Measurements from ENCODE around the gene MIOX. TPM values are rescaled to one million over a fixed set of nuclear protein-coding genes. Genes with fewer than 3 reads are reported as not detected.
A peak's percentile ranks its signal among the peaks of the same experiment; 100 is the strongest.

The MIOX gene
- total and polyA plus RNA-seq, 2 of the 13 experiments (the other 11 are each of a cell fraction or from before 2014, with no cell fraction given): 1.5 to 2.9 TPM

- TF ChIP-seq HMGA1 (CRISPR knock-in tag; conservative IDR thresholded peaks at IDR 0.05) (no peak), KLF6 (CRISPR knock-in tag; IDR thresholded peaks at IDR 0.05) (no peak), ZNF354B (CRISPR knock-in tag; IDR thresholded peaks at IDR 0.05) (peak; percentile 76; the same call in 1 of the 2 replicates), TCF7L2 (IDR thresholded peaks at IDR 0.05; ENCODE audit: low read depth, low read length) (no peak), SIX4 (CRISPR knock-in tag; IDR thresholded peaks at IDR 0.05) (no peak), ZHX2 (IDR thresholded peaks at IDR 0.05; ENCODE audit: low read depth) (no peak), ZHX2 (CRISPR knock-in tag; IDR thresholded peaks at IDR 0.05; ENCODE audit: borderline replicate concordance) (no peak), ZNF615 (CRISPR knock-in tag; IDR thresholded peaks at IDR 0.05; ENCODE audit: borderline replicate concordance) (no peak), CBX5 (CRISPR knock-in tag; IDR thresholded peaks at IDR 0.05; ENCODE audit: borderline replicate concordance) (peak; percentile 21; the same call in 1 of the 2 replicates), CENPBD1 (CRISPR knock-in tag; IDR thresholded peaks at IDR 0.05; ENCODE audit: borderline replicate concordance, low read depth) (no peak), SP5 (CRISPR knock-in tag; IDR thresholded peaks at IDR 0.05; ENCODE audit: borderline replicate concordance, low read depth) (peak; percentile 54; the same call in 1 of the 2 replicates), POLR2G (IDR thresholded peaks at IDR 0.05; ENCODE audit: low read depth, low read length) (peak; percentile 8; the same call in 1 of the 2 replicates), SAFB2 (CRISPR knock-in tag; IDR thresholded peaks at IDR 0.05; ENCODE audit: borderline replicate concordance, low read depth) (0 out of 2 replicates have a peak, but pooled peaks have one; percentile 29), ARID2 (CRISPR knock-in tag; IDR thresholded peaks at IDR 0.05; ENCODE audit: borderline replicate concordance) (0 out of 2 replicates have a peak, but pooled peaks have one; percentile 71)
- TF ChIP-seq, protein P1, sequence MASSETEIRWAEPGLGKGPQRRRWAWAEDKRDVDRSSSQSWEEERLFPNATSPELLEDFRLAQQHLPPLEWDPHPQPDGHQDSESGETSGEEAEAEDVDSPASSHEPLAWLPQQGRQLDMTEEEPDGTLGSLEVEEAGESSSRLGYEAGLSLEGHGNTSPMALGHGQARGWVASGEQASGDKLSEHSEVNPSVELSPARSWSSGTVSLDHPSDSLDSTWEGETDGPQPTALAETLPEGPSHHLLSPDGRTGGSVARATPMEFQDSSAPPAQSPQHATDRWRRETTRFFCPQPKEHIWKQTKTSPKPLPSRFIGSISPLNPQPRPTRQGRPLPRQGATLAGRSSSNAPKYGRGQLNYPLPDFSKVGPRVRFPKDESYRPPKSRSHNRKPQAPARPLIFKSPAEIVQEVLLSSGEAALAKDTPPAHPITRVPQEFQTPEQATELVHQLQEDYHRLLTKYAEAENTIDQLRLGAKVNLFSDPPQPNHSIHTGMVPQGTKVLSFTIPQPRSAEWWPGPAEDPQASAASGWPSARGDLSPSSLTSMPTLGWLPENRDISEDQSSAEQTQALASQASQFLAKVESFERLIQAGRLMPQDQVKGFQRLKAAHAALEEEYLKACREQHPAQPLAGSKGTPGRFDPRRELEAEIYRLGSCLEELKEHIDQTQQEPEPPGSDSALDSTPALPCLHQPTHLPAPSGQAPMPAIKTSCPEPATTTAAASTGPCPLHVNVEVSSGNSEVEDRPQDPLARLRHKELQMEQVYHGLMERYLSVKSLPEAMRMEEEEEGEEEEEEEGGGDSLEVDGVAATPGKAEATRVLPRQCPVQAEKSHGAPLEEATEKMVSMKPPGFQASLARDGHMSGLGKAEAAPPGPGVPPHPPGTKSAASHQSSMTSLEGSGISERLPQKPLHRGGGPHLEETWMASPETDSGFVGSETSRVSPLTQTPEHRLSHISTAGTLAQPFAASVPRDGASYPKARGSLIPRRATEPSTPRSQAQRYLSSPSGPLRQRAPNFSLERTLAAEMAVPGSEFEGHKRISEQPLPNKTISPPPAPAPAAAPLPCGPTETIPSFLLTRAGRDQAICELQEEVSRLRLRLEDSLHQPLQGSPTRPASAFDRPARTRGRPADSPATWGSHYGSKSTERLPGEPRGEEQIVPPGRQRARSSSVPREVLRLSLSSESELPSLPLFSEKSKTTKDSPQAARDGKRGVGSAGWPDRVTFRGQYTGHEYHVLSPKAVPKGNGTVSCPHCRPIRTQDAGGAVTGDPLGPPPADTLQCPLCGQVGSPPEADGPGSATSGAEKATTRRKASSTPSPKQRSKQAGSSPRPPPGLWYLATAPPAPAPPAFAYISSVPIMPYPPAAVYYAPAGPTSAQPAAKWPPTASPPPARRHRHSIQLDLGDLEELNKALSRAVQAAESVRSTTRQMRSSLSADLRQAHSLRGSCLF (CRISPR knock-in tag; IDR thresholded peaks at IDR 0.05; ENCODE audit: borderline replicate concordance): no peak
- TF ChIP-seq, protein P2, sequence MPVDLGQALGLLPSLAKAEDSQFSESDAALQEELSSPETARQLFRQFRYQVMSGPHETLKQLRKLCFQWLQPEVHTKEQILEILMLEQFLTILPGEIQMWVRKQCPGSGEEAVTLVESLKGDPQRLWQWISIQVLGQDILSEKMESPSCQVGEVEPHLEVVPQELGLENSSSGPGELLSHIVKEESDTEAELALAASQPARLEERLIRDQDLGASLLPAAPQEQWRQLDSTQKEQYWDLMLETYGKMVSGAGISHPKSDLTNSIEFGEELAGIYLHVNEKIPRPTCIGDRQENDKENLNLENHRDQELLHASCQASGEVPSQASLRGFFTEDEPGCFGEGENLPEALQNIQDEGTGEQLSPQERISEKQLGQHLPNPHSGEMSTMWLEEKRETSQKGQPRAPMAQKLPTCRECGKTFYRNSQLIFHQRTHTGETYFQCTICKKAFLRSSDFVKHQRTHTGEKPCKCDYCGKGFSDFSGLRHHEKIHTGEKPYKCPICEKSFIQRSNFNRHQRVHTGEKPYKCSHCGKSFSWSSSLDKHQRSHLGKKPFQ (CRISPR knock-in tag; IDR thresholded peaks at IDR 0.05; ENCODE audit: insufficient replicate concordance): peak; percentile 15
Measured at GRCh38 chr22:50530877-50531545, 44.4 kb downstream of the MIOX start (continued).
